Trophoblast cell (in vitro differentiated cells and primary cell): ENCODE results near the gene DAGLB.

Experiments
- DNase-seq, 2 donors: peaks; one replicate each; pipeline ENCODE4 v3.0.0-alpha.2; 2016
- H2AFZ ChIP-seq: 2 replicates; pipeline ENCODE4 v1.6.1; 2013; ENCODE audit warnings: low read length, moderate library complexity, mild to moderate bottlenecking; ENCODE audit not compliant: insufficient read depth, poor library complexity
- H2AK5ac ChIP-seq: 2 replicates; pipeline ENCODE4 v1.6.1; 2013; ENCODE audit warnings: mild to moderate bottlenecking, low read length
- H2BK120ac ChIP-seq: 2 replicates; pipeline ENCODE4 v1.6.1; 2013; ENCODE audit warnings: low read length, mild to moderate bottlenecking, moderate library complexity; ENCODE audit not compliant: insufficient read depth, poor library complexity
- H2BK12ac ChIP-seq: 2 replicates; pipeline ENCODE4 v1.6.1; 2013; ENCODE audit warnings: mild to moderate bottlenecking, low read length, moderate library complexity
- H2BK5ac ChIP-seq: 2 replicates; pipeline ENCODE4 v1.6.1; 2013; ENCODE audit warnings: low read length, low read depth, moderate library complexity, mild to moderate bottlenecking; ENCODE audit not compliant: poor library complexity
- H3K14ac ChIP-seq: 2 replicates; pipeline ENCODE4 v1.6.1; 2013; ENCODE audit warnings: mild to moderate bottlenecking, low read length
- H3K18ac ChIP-seq: 2 replicates; pipeline ENCODE4 v1.6.1; 2013; ENCODE audit warnings: mild to moderate bottlenecking, low read length
- H3K23ac ChIP-seq: 2 replicates; pipeline ENCODE4 v1.6.1; 2013; ENCODE audit warnings: low read length
- H3K27ac ChIP-seq: 2 replicates; pipeline ENCODE4 v1.5.1; 2013; ENCODE audit warnings: low read depth, mild to moderate bottlenecking, inconsistent platforms, low read length, moderate library complexity
- H3K27me3 ChIP-seq: 2 replicates; pipeline ENCODE4 v1.6.1; 2013; ENCODE audit warnings: inconsistent platforms, mild to moderate bottlenecking, low read length, moderate library complexity; ENCODE audit not compliant: insufficient read depth
- H3K36me3 ChIP-seq, 2 experiments: 1 replicate in 1 of 2; 2 replicates in 1 of 2; pipeline ENCODE4 v1.6.1; 2013; ENCODE audit warnings: low read length in 2 of 2, mild to moderate bottlenecking in 2 of 2, moderate library complexity in 1 of 2; ENCODE audit not compliant: insufficient read depth in 2 of 2, control insufficient read depth in 1 of 2
- H3K4ac ChIP-seq: 2 replicates; pipeline ENCODE4 v1.6.1; 2013; ENCODE audit warnings: low read depth, mild to moderate bottlenecking, low read length, moderate library complexity
- H3K4me1 ChIP-seq, 2 experiments: 1 replicate in 1 of 2; 2 replicates in 1 of 2; pipeline ENCODE4 v1.6.1; 2013; ENCODE audit warnings: low read length in 2 of 2, mild to moderate bottlenecking in 2 of 2, moderate library complexity in 1 of 2; ENCODE audit not compliant: insufficient read depth in 2 of 2, control insufficient read depth in 1 of 2
- H3K4me2 ChIP-seq: 2 replicates; pipeline ENCODE4 v1.6.1; 2013; ENCODE audit warnings: inconsistent platforms, mild to moderate bottlenecking, low read length, moderate library complexity
- H3K4me3 ChIP-seq: 2 replicates; pipeline ENCODE4 v1.5.1; 2013; ENCODE audit warnings: mild to moderate bottlenecking, low read depth, low read length, inconsistent platforms
- H3K79me1 ChIP-seq: one replicate; pipeline ENCODE4 v1.6.1; 2013; ENCODE audit warnings: low read length
- H3K79me2 ChIP-seq: 2 replicates; pipeline ENCODE4 v1.6.1; 2013; ENCODE audit warnings: low read length, mild to moderate bottlenecking; ENCODE audit not compliant: control insufficient read depth, insufficient read depth, poor library complexity
- H3K9ac ChIP-seq: 2 replicates; pipeline ENCODE4 v1.6.1; 2013; ENCODE audit warnings: mild to moderate bottlenecking, low read length
- H3K9me3 ChIP-seq: 2 replicates; pipeline ENCODE4 v1.6.1; 2013; ENCODE audit warnings: low read depth, mild to moderate bottlenecking, control low read depth, inconsistent platforms, low read length; ENCODE audit not compliant: insufficient read depth
- H4K12ac ChIP-seq: 2 replicates; pipeline ENCODE4 v1.6.1; 2013; ENCODE audit warnings: low read depth, mild to moderate bottlenecking, low read length, moderate library complexity
- H4K8ac ChIP-seq: 2 replicates; pipeline ENCODE4 v1.6.1; 2013; ENCODE audit warnings: low read depth, mild to moderate bottlenecking, low read length, moderate library complexity
- H4K91ac ChIP-seq: one replicate; pipeline ENCODE4 v1.6.1; 2013; ENCODE audit warnings: low read depth, mild to moderate bottlenecking, low read length, moderate library complexity
- WGBS: extraction: QIAGEN DNeasy Blood & Tissue Kit; methylation state at CpG from one replicate; pipeline ENCODE4 v1.1.7; 2013; ENCODE audit warnings: missing lambda C conversion rate; ENCODE audit not compliant: insufficient read length, insufficient coverage; ENCODE audit errors: extremely low coverage; 5-methylcytosine and 5-hydroxymethylcytosine counted together

DAGLB gene

GRCh38 chr7:6417408-6417807, 30.3 kb downstream of the DAGLB start:
- no peak for DNase-seq
- Histone ChIP-seq H3K4me2 (no peak overlapping the region), H4K91ac (no peak overlapping the region), H2AK5ac (no peak overlapping the region), H4K12ac (no peak overlapping the region), H3K23ac (no peak overlapping the region), H3K14ac (no peak overlapping the region), H3K9ac (no peak overlapping the region), H3K79me2 (no peaks in the 10 kb centered on the region), H3K4ac (no peak overlapping the region), H3K4me1 (peaks cover 0 to 3% of the 10 kb centered on the region in 2 experiments), H3K4me3 (no peak overlapping the region), H3K9me3 (peaks cover 8% of the 10 kb centered on the region), H3K79me1 (no peaks in the 10 kb centered on the region), H3K27ac (no peak overlapping the region), H2BK5ac (no peak overlapping the region), H2AFZ (no peak overlapping the region), H3K27me3 (no peaks in the 10 kb centered on the region), H2BK12ac (no peak overlapping the region), H3K18ac (no peak overlapping the region), H4K8ac (no peak overlapping the region), H2BK120ac (no peak overlapping the region), H3K36me3 (peaks cover 45 to 53% of the 10 kb centered on the region in 2 experiments)
- WGBS: no CpG with 5 or more reads among the region's 5 CpGs

DNA sequence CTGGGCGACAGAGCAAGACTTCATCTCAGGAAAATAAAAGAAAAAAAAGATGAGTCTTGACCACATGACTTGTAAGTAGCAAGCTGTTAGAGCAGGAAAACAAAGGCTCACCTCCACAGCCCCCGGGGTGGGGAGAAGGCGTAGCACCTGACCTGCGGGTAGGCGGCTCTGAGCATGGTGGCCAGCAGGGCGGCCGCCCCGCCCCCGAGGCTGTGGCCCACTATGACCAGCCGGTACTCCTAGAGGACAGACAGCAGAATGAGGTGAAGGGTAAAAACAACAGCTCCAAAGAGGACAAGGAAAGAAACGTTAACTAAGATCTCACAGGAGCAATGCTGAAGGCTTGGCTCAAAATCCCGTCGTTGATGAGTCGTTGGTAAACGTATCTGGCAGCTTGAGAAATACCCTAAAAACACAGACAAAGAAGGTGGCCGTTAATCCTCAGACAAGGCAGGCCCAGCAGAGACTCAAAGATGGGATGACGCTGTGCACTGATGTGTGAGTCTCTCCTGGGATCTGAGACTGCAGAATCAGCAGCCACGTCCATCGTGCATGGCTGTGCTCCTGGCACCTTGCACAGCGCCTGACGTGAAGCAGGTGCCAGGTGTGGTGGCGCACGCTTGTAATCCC, 31.1 kb downstream of the DAGLB start:
- Histone ChIP-seq H2BK12ac (no peak overlapping the region), H3K79me2 (no peaks in the 10 kb centered on the region), H3K23ac (no peak overlapping the region), H3K18ac (no peak overlapping the region), H3K4me3 (no peak overlapping the region), H3K79me1 (no peaks in the 10 kb centered on the region), H2AFZ (no peak overlapping the region), H3K4me2 (no peak overlapping the region), H3K9ac (no peak overlapping the region), H4K8ac (no peak overlapping the region), H3K4me1 (peaks cover 0 to 3% of the 10 kb centered on the region in 2 experiments), H2BK120ac (no peak overlapping the region), H4K12ac (no peak overlapping the region), H3K14ac (no peak overlapping the region), H2AK5ac (no peak overlapping the region), H4K91ac (no peak overlapping the region), H3K4ac (no peak overlapping the region), H3K9me3 (peaks cover 8% of the 10 kb centered on the region), H3K36me3 (peaks cover 42 to 50% of the 10 kb centered on the region in 2 experiments), H3K27me3 (no peaks in the 10 kb centered on the region), H2BK5ac (no peak overlapping the region), H3K27ac (no peak overlapping the region)
- WGBS: no CpG with 5 or more reads among the region's 23 CpGs
- DNase-seq: peak; percentile 78 to 89

- WGBS: no CpG with 5 or more reads among the region's 10 CpGs
These were observed 34.1 kb downstream of the DAGLB start for GRCh38 chr7:6413637-6414036.

GRCh38 chr7:6409944-6410693, 37.6 kb downstream of the DAGLB start:
- Histone ChIP-seq H2BK5ac (no peak overlapping the region), H3K14ac (no peak overlapping the region), H2AFZ (no peak overlapping the region), H3K4ac (no peak overlapping the region), H3K23ac (no peak overlapping the region), H3K4me2 (no peak overlapping the region), H2AK5ac (no peak overlapping the region), H3K18ac (no peak overlapping the region), H3K79me1 (no peaks in the 10 kb centered on the region), H3K4me3 (no peak overlapping the region), H3K27me3 (no peaks in the 10 kb centered on the region), H2BK12ac (no peak overlapping the region), H3K79me2 (no peaks in the 10 kb centered on the region), H3K9ac (no peak overlapping the region), H4K12ac (no peak overlapping the region), H3K9me3 (peaks cover 4% of the 10 kb centered on the region), H3K36me3 (peaks cover 63 to 75% of the 10 kb centered on the region in 2 experiments), H3K27ac (no peak overlapping the region), H2BK120ac (no peak overlapping the region), H4K91ac (no peak overlapping the region), H3K4me1 (peaks cover 0 to 6% of the 10 kb centered on the region in 2 experiments), H4K8ac (no peak overlapping the region)
- no peak for DNase-seq
- no CpG with 5 or more reads among the region's 34 CpGs for WGBS

More at GRCh38 chr7:6413637-6414036, 34.1 kb downstream of the DAGLB start:
- Histone ChIP-seq H3K4me3 (no peak overlapping the region), H3K27ac (no peak overlapping the region), H3K36me3 (peaks cover 48 to 55% of the 10 kb centered on the region in 2 experiments), H3K9me3 (peaks cover 5% of the 10 kb centered on the region), H4K12ac (no peak overlapping the region), H3K4ac (no peak overlapping the region), H3K18ac (no peak overlapping the region), H2BK5ac (no peak overlapping the region), H3K14ac (no peak overlapping the region), H3K79me2 (no peaks in the 10 kb centered on the region), H4K8ac (no peak overlapping the region), H2BK120ac (no peak overlapping the region), H3K4me2 (no peak overlapping the region), H2AFZ (no peak overlapping the region), H4K91ac (no peak overlapping the region), H3K23ac (no peak overlapping the region), H3K4me1 (peaks cover 0 to 9% of the 10 kb centered on the region in 2 experiments), H2AK5ac (no peak overlapping the region), H3K9ac (no peak overlapping the region), H3K79me1 (no peaks in the 10 kb centered on the region), H3K27me3 (no peaks in the 10 kb centered on the region), H2BK12ac (no peak overlapping the region)
- no peak for DNase-seq
